ENCODE measurements around the gene EPS8.

Gene EPS8

GRCh38 chr12:15770021-15770420 is 19.2 kb downstream of the EPS8 start:
- Histone ChIP-seq H2BK12ac (ENCODE audit: low read length in 2 of 2) (no peak overlapping the region), H4K91ac (ENCODE audit: low read length) (no peak overlapping the region), H2BK5ac (ENCODE audit: low read depth, low read length, poor library complexity, severe bottlenecking) (no peak overlapping the region), H3K9ac (ENCODE audit: low read length) (peak overlapping the region; percentile 51), H3K9me3 (ENCODE audit: control insufficient read depth, low read length) (no peaks in the 10 kb centered on the region), H2AK5ac (ENCODE audit: low read length, severe bottlenecking) (peak overlapping the region; percentile 36), H2BK15ac (ENCODE audit: low read depth, poor library complexity, severe bottlenecking) (no peak overlapping the region), H2AFZ (ENCODE audit: low read depth, low read length) (no peak overlapping the region), H3K79me1 (replicated peaks; ENCODE audit: low read length, poor library complexity, severe bottlenecking) (no peaks in the 10 kb centered on the region), H3K36me3 (ENCODE audit: control insufficient read depth in 1 of 2, insufficient read depth in 2 of 2, low read depth in 1 of 2, low read length in 2 of 2) (no peaks in the 10 kb centered on the region), H4K8ac (ENCODE audit: low read length) (no peak overlapping the region), H2BK120ac (ENCODE audit: low read depth, low read length) (no peak overlapping the region), H3K4me3 (ENCODE audit: insufficient read depth in 1 of 2, low read depth in 1 of 2, low read length in 2 of 2) (no peak overlapping the region), H3K4ac (ENCODE audit: low read depth in 1 of 2, low read length in 2 of 2) (no peak overlapping the region), H3K23ac (ENCODE audit: low read length in 2 of 2) (no peak overlapping the region), H3K14ac (ENCODE audit: low read length in 2 of 2) (no peak overlapping the region), H3K18ac (ENCODE audit: low read depth in 1 of 2, low read length in 2 of 2) (no peak overlapping the region), H3K4me2 (ENCODE audit: low read length, poor library complexity, severe bottlenecking) (no peak overlapping the region), H3K4me1 (ENCODE audit: control insufficient read depth, insufficient read depth, low read depth, low read length) (peaks cover 4% of the 10 kb centered on the region), H3K27me3 (ENCODE audit: control insufficient read depth in 1 of 2, insufficient read depth in 1 of 2, low read length in 2 of 2) (no peaks in the 10 kb centered on the region), H3K27ac (ENCODE audit: low read length, poor library complexity, severe bottlenecking) (peak overlapping the region; percentile 70)
- DNase-seq: no peak
- WGBS: no CpG with 5 or more reads among the region's 3 CpGs

GRCh38 chr12:15769586-15769985 is 19.6 kb downstream of the EPS8 start:
- Histone ChIP-seq H3K4me1 (ENCODE audit: control insufficient read depth, insufficient read depth, low read depth, low read length) (peaks cover 4% of the 10 kb centered on the region), H4K8ac (ENCODE audit: low read length) (no peak overlapping the region), H3K79me1 (replicated peaks; ENCODE audit: low read length, poor library complexity, severe bottlenecking) (no peaks in the 10 kb centered on the region), H2BK12ac (ENCODE audit: low read length in 2 of 2) (no peak overlapping the region), H2AFZ (ENCODE audit: low read depth, low read length) (no peak overlapping the region), H2BK15ac (ENCODE audit: low read depth, poor library complexity, severe bottlenecking) (no peak overlapping the region), H3K9me3 (ENCODE audit: control insufficient read depth, low read length) (no peaks in the 10 kb centered on the region), H2AK5ac (ENCODE audit: low read length, severe bottlenecking) (peak overlapping the region; percentile 36), H3K9ac (ENCODE audit: low read length) (peak overlapping the region; percentile 7), H3K4me2 (ENCODE audit: low read length, poor library complexity, severe bottlenecking) (no peak overlapping the region), H3K23ac (ENCODE audit: low read length in 2 of 2) (no peak overlapping the region), H3K27me3 (ENCODE audit: control insufficient read depth in 1 of 2, insufficient read depth in 1 of 2, low read length in 2 of 2) (no peaks in the 10 kb centered on the region), H4K91ac (ENCODE audit: low read length) (no peak overlapping the region), H3K4ac (ENCODE audit: low read depth in 1 of 2, low read length in 2 of 2) (no peak overlapping the region), H3K4me3 (ENCODE audit: insufficient read depth in 1 of 2, low read depth in 1 of 2, low read length in 2 of 2) (no peak overlapping the region), H3K27ac (ENCODE audit: low read length, poor library complexity, severe bottlenecking) (peak overlapping the region; percentile 70), H3K14ac (ENCODE audit: low read length in 2 of 2) (no peak overlapping the region), H2BK120ac (ENCODE audit: low read depth, low read length) (no peak overlapping the region), H3K18ac (ENCODE audit: low read depth in 1 of 2, low read length in 2 of 2) (no peak overlapping the region), H3K36me3 (ENCODE audit: control insufficient read depth in 1 of 2, insufficient read depth in 2 of 2, low read depth in 1 of 2, low read length in 2 of 2) (no peaks in the 10 kb centered on the region), H2BK5ac (ENCODE audit: low read depth, low read length, poor library complexity, severe bottlenecking) (no peak overlapping the region)
- no peak for DNase-seq
- 92% methylated on average over 3 of the region's 3 CpGs for WGBS

GRCh38 chr12:15767301-15767700 is 21.9 kb downstream of the EPS8 start:
- Histone ChIP-seq H2BK120ac (ENCODE audit: low read depth, low read length) (no peak overlapping the region), H3K4me2 (ENCODE audit: low read length, poor library complexity, severe bottlenecking) (no peak overlapping the region), H3K36me3 (ENCODE audit: control insufficient read depth in 1 of 2, insufficient read depth in 2 of 2, low read depth in 1 of 2, low read length in 2 of 2) (no peaks in the 10 kb centered on the region), H3K79me1 (replicated peaks; ENCODE audit: low read length, poor library complexity, severe bottlenecking) (no peaks in the 10 kb centered on the region), H4K91ac (ENCODE audit: low read length) (no peak overlapping the region), H2BK12ac (ENCODE audit: low read length in 2 of 2) (no peak overlapping the region), H3K27me3 (ENCODE audit: control insufficient read depth in 1 of 2, insufficient read depth in 1 of 2, low read length in 2 of 2) (no peaks in the 10 kb centered on the region), H2AFZ (ENCODE audit: low read depth, low read length) (no peak overlapping the region), H4K8ac (ENCODE audit: low read length) (no peak overlapping the region), H3K27ac (ENCODE audit: low read length, poor library complexity, severe bottlenecking) (no peak overlapping the region), H2AK5ac (ENCODE audit: low read length, severe bottlenecking) (no peak overlapping the region), H3K18ac (ENCODE audit: low read depth in 1 of 2, low read length in 2 of 2) (no peak overlapping the region), H3K4ac (ENCODE audit: low read depth in 1 of 2, low read length in 2 of 2) (no peak overlapping the region), H3K9me3 (ENCODE audit: control insufficient read depth, low read length) (no peaks in the 10 kb centered on the region), H2BK15ac (ENCODE audit: low read depth, poor library complexity, severe bottlenecking) (no peak overlapping the region), H3K4me1 (ENCODE audit: control insufficient read depth, insufficient read depth, low read depth, low read length) (peaks cover 4% of the 10 kb centered on the region), H3K14ac (ENCODE audit: low read length in 2 of 2) (no peak overlapping the region), H3K9ac (ENCODE audit: low read length) (no peak overlapping the region), H2BK5ac (ENCODE audit: low read depth, low read length, poor library complexity, severe bottlenecking) (no peak overlapping the region), H3K23ac (ENCODE audit: low read length in 2 of 2) (no peak overlapping the region), H3K4me3 (ENCODE audit: insufficient read depth in 1 of 2, low read depth in 1 of 2, low read length in 2 of 2) (no peak overlapping the region)
- no peak for DNase-seq
- 85% methylated on average over 2 of the region's 2 CpGs for WGBS

- Histone ChIP-seq H2BK120ac (ENCODE audit: low read depth, low read length) (no peak overlapping the region), H2AFZ (ENCODE audit: low read depth, low read length) (no peak overlapping the region), H3K4me2 (ENCODE audit: low read length, poor library complexity, severe bottlenecking) (no peak overlapping the region), H3K4ac (ENCODE audit: low read depth in 1 of 2, low read length in 2 of 2) (no peak overlapping the region), H2BK12ac (ENCODE audit: low read length in 2 of 2) (no peak overlapping the region), H3K23ac (ENCODE audit: low read length in 2 of 2) (no peak overlapping the region), H3K9ac (ENCODE audit: low read length) (no peak overlapping the region), H2BK15ac (ENCODE audit: low read depth, poor library complexity, severe bottlenecking) (no peak overlapping the region), H4K8ac (ENCODE audit: low read length) (no peak overlapping the region), H3K27me3 (ENCODE audit: control insufficient read depth in 1 of 2, insufficient read depth in 1 of 2, low read length in 2 of 2) (no peaks in the 10 kb centered on the region), H3K14ac (ENCODE audit: low read length in 2 of 2) (no peak overlapping the region), H3K27ac (ENCODE audit: low read length, poor library complexity, severe bottlenecking) (no peak overlapping the region), H3K4me3 (ENCODE audit: insufficient read depth in 1 of 2, low read depth in 1 of 2, low read length in 2 of 2) (no peak overlapping the region), H2AK5ac (ENCODE audit: low read length, severe bottlenecking) (no peak overlapping the region), H3K79me1 (replicated peaks; ENCODE audit: low read length, poor library complexity, severe bottlenecking) (no peaks in the 10 kb centered on the region), H2BK5ac (ENCODE audit: low read depth, low read length, poor library complexity, severe bottlenecking) (no peak overlapping the region), H4K91ac (ENCODE audit: low read length) (no peak overlapping the region), H3K36me3 (ENCODE audit: control insufficient read depth in 1 of 2, insufficient read depth in 2 of 2, low read depth in 1 of 2, low read length in 2 of 2) (no peaks in the 10 kb centered on the region), H3K9me3 (ENCODE audit: control insufficient read depth, low read length) (no peaks in the 10 kb centered on the region), H3K4me1 (ENCODE audit: control insufficient read depth, insufficient read depth, low read depth, low read length) (no peaks in the 10 kb centered on the region), H3K18ac (ENCODE audit: low read depth in 1 of 2, low read length in 2 of 2) (no peak overlapping the region)
- no peak for DNase-seq
- WGBS: 100% methylated on average over 1 of the region's 1 CpG
These were observed 25.9 kb downstream of the EPS8 start for GRCh38 chr12:15763328-15763727.

All from mesenchymal stem cell (in vitro differentiated cells and primary cell).